Stimulated activated memory B cell treated with anti-CD40 and anti-IgM and Interleukin-4, amounts not matched to agents 10 μg/mL and 1 μg/mL and 100 μg/mL, for 72 hours (primary cell): ENCODE measurements around the gene LPP.

ENCODE experiments used
- ATAC-seq: fragments of 150-1000 bp; cut with Tn5 transposase; 2 replicates; pipeline ENCODE4 v1.10.0; 2021
- H3K27ac Mint-ChIP-seq: one replicate; pipeline ENCODE4 v1.8.0; 2022; ENCODE audit warnings: mild to moderate bottlenecking, mixed read lengths
- H3K27me3 Mint-ChIP-seq: one replicate; pipeline ENCODE4 v1.8.0; 2022; ENCODE audit warnings: mixed read lengths
- H3K36me3 Mint-ChIP-seq: one replicate; pipeline ENCODE4 v1.8.0; 2022; ENCODE audit warnings: mixed read lengths
- H3K4me1 Mint-ChIP-seq: one replicate; pipeline ENCODE4 v1.8.0; 2022; ENCODE audit warnings: mixed read lengths
- H3K4me3 Mint-ChIP-seq: one replicate; pipeline ENCODE4 v1.8.0; 2022; ENCODE audit warnings: mild to moderate bottlenecking, moderate library complexity, mixed read lengths
- H3K9me3 Mint-ChIP-seq: one replicate; pipeline ENCODE4 v1.8.0; 2022; ENCODE audit warnings: mixed read lengths

The LPP gene

GRCh38 chr3:188580659-188581058 lies 426.7 kb downstream of the LPP start:
- H3K27ac Mint-ChIP-seq = no peak overlapping the region
- no peak overlapping the region for H3K4me3 Mint-ChIP-seq
- ATAC-seq = no peak
- peaks cover 19% of the 10 kb centered on the region for H3K4me1 Mint-ChIP-seq
- peaks cover 7% of the 10 kb centered on the region for H3K36me3 Mint-ChIP-seq
- no peaks in the 10 kb centered on the region for H3K27me3 Mint-ChIP-seq
- H3K9me3 Mint-ChIP-seq = no peaks in the 10 kb centered on the region

- Mint-ChIP-seq H3K4me3 (no peak overlapping the region), H3K36me3 (peaks cover 2% of the 10 kb centered on the region), H3K27me3 (no peaks in the 10 kb centered on the region), H3K4me1 (peaks cover 19% of the 10 kb centered on the region), H3K27ac (no peak overlapping the region), H3K9me3 (no peaks in the 10 kb centered on the region)
- ATAC-seq = no peak
These were observed 427.4 kb downstream of the LPP start for GRCh38 chr3:188581365-188581764.

GRCh38 chr3:188581792-188582191 lies 427.8 kb downstream of the LPP start:
- peaks cover 19% of the 10 kb centered on the region for H3K4me1 Mint-ChIP-seq
- H3K36me3 Mint-ChIP-seq = no peaks in the 10 kb centered on the region
- no peak overlapping the region for H3K27ac Mint-ChIP-seq
- H3K4me3 Mint-ChIP-seq = no peak overlapping the region
- ATAC-seq = peak; percentile 64
- no peaks in the 10 kb centered on the region for H3K27me3 Mint-ChIP-seq
- H3K9me3 Mint-ChIP-seq = no peaks in the 10 kb centered on the region

- peak; percentile 75 for ATAC-seq
- H3K9me3 Mint-ChIP-seq = no peaks in the 10 kb centered on the region
- H3K27me3 Mint-ChIP-seq = no peaks in the 10 kb centered on the region
- H3K27ac Mint-ChIP-seq = no peak overlapping the region
- peaks cover 4% of the 10 kb centered on the region for H3K36me3 Mint-ChIP-seq
- H3K4me1 Mint-ChIP-seq = peaks cover 12% of the 10 kb centered on the region
- no peak overlapping the region for H3K4me3 Mint-ChIP-seq
These were observed 429.6 kb downstream of the LPP start for GRCh38 chr3:188583341-188584161.

GRCh38 chr3:188584162-188584529 lies 430.2 kb downstream of the LPP start:
- Mint-ChIP-seq H3K4me1 (peaks cover 10% of the 10 kb centered on the region), H3K9me3 (no peaks in the 10 kb centered on the region), H3K36me3 (peaks cover 5% of the 10 kb centered on the region), H3K4me3 (no peak overlapping the region), H3K27me3 (no peaks in the 10 kb centered on the region), H3K27ac (no peak overlapping the region)
- ATAC-seq = peak; percentile 52

GRCh38 chr3:188584958-188585689 lies 431.2 kb downstream of the LPP start:
- Mint-ChIP-seq H3K36me3 (peaks cover 5% of the 10 kb centered on the region), H3K27ac (no peak overlapping the region), H3K4me3 (peak overlapping the region; percentile 69)

GRCh38 chr3:188589071-188589470 lies 435.1 kb downstream of the LPP start:
- Mint-ChIP-seq H3K27ac (no peak overlapping the region), H3K27me3 (no peaks in the 10 kb centered on the region), H3K9me3 (no peaks in the 10 kb centered on the region), H3K4me3 (no peak overlapping the region), H3K4me1 (peaks cover 9% of the 10 kb centered on the region), H3K36me3 (peaks cover 5% of the 10 kb centered on the region)
- no peak for ATAC-seq

More at GRCh38 chr3:188584958-188585689, 431.2 kb downstream of the LPP start:
- Mint-ChIP-seq H3K4me1 (peaks cover 9% of the 10 kb centered on the region), H3K9me3 (no peaks in the 10 kb centered on the region), H3K27me3 (no peaks in the 10 kb centered on the region)
- no peak for ATAC-seq

- no peak for ATAC-seq
- Mint-ChIP-seq H3K9me3 (no peaks in the 10 kb centered on the region), H3K4me3 (no peak overlapping the region), H3K27me3 (no peaks in the 10 kb centered on the region), H3K4me1 (peaks cover 9% of the 10 kb centered on the region), H3K36me3 (peaks cover 5% of the 10 kb centered on the region), H3K27ac (no peak overlapping the region)
These were observed 435.8 kb downstream of the LPP start for GRCh38 chr3:188589771-188590170.

GRCh38 chr3:188590557-188590956 lies 436.6 kb downstream of the LPP start:
- Mint-ChIP-seq H3K4me1 (peaks cover 9% of the 10 kb centered on the region), H3K4me3 (no peak overlapping the region), H3K27ac (no peak overlapping the region), H3K36me3 (peaks cover 5% of the 10 kb centered on the region), H3K27me3 (no peaks in the 10 kb centered on the region), H3K9me3 (no peaks in the 10 kb centered on the region)
- no peak for ATAC-seq

GRCh38 chr3:188594139-188594538 lies 440.2 kb downstream of the LPP start:
- H3K27me3 Mint-ChIP-seq = no peaks in the 10 kb centered on the region
- H3K4me3 Mint-ChIP-seq = no peak overlapping the region
- H3K4me1 Mint-ChIP-seq = no peaks in the 10 kb centered on the region
- no peaks in the 10 kb centered on the region for H3K9me3 Mint-ChIP-seq
- ATAC-seq = no peak
- H3K36me3 Mint-ChIP-seq = no peaks in the 10 kb centered on the region
- H3K27ac Mint-ChIP-seq = no peak overlapping the region

- Mint-ChIP-seq H3K9me3 (no peaks in the 10 kb centered on the region), H3K4me3 (no peak overlapping the region), H3K27me3 (no peaks in the 10 kb centered on the region), H3K27ac (no peak overlapping the region), H3K36me3 (no peaks in the 10 kb centered on the region), H3K4me1 (no peaks in the 10 kb centered on the region)
- no peak for ATAC-seq
These were observed 442.0 kb downstream of the LPP start for GRCh38 chr3:188595890-188596376.

- no peak for ATAC-seq
These were observed 444.9 kb downstream of the LPP start for GRCh38 chr3:188598894-188599293.

GRCh38 chr3:188602111-188602510 lies 448.2 kb downstream of the LPP start:
- H3K27ac Mint-ChIP-seq = no peak overlapping the region
- no peaks in the 10 kb centered on the region for H3K27me3 Mint-ChIP-seq
- no peaks in the 10 kb centered on the region for H3K9me3 Mint-ChIP-seq
- peaks cover 17% of the 10 kb centered on the region for H3K4me1 Mint-ChIP-seq
- no peak overlapping the region for H3K4me3 Mint-ChIP-seq
- peaks cover 5% of the 10 kb centered on the region for H3K36me3 Mint-ChIP-seq
- no peak for ATAC-seq

More at GRCh38 chr3:188598894-188599293, 444.9 kb downstream of the LPP start:
- Mint-ChIP-seq H3K27ac (no peak overlapping the region), H3K27me3 (no peaks in the 10 kb centered on the region), H3K36me3 (no peaks in the 10 kb centered on the region), H3K4me3 (no peak overlapping the region), H3K4me1 (no peaks in the 10 kb centered on the region), H3K9me3 (no peaks in the 10 kb centered on the region)

GRCh38 chr3:188602620-188603019 lies 448.7 kb downstream of the LPP start:
- peaks cover 17% of the 10 kb centered on the region for H3K4me1 Mint-ChIP-seq
- H3K9me3 Mint-ChIP-seq = no peaks in the 10 kb centered on the region
- no peaks in the 10 kb centered on the region for H3K27me3 Mint-ChIP-seq
- no peak overlapping the region for H3K27ac Mint-ChIP-seq
- no peak for ATAC-seq
- no peak overlapping the region for H3K4me3 Mint-ChIP-seq
- peaks cover 5% of the 10 kb centered on the region for H3K36me3 Mint-ChIP-seq

- Mint-ChIP-seq H3K9me3 (peaks cover 11% of the 10 kb centered on the region), H3K4me1 (peaks cover 24% of the 10 kb centered on the region), H3K27me3 (no peaks in the 10 kb centered on the region), H3K36me3 (peaks cover 23% of the 10 kb centered on the region), H3K27ac (no peak overlapping the region), H3K4me3 (no peak overlapping the region)
- ATAC-seq = no peak
These were observed 450.7 kb downstream of the LPP start for GRCh38 chr3:188604651-188605050.

GRCh38 chr3:188605231-188605630 lies 451.3 kb downstream of the LPP start:
- Mint-ChIP-seq H3K36me3 (peaks cover 29% of the 10 kb centered on the region), H3K27me3 (no peaks in the 10 kb centered on the region), H3K27ac (no peak overlapping the region), H3K9me3 (peaks cover 11% of the 10 kb centered on the region), H3K4me1 (peaks cover 24% of the 10 kb centered on the region), H3K4me3 (no peak overlapping the region)
- ATAC-seq = no peak
